Epithelial cell of esophagus (primary cell): ENCODE measurements around the gene CDH6.

Experiments
- DNase-seq: peaks from one replicate; pipeline ENCODE4 v3.0.0; 2010; ENCODE audit warnings: low read depth
- H3K4me3 ChIP-seq: 2 replicates; pipeline ENCODE4 v1.5.1; 2011; ENCODE audit warnings: mild to moderate bottlenecking, low read length, control low read depth
- TF ChIP-seq, protein P1 (sequence below): IDR thresholded peaks from 2 replicates; pipeline ENCODE4 v1.5.1; 2011; ENCODE audit warnings: low read depth, mild to moderate bottlenecking, low read length, control low read depth, inconsistent platforms; ENCODE audit not compliant: insufficient read depth; ENCODE audit errors: missing control alignments

Gene CDH6

DNA sequence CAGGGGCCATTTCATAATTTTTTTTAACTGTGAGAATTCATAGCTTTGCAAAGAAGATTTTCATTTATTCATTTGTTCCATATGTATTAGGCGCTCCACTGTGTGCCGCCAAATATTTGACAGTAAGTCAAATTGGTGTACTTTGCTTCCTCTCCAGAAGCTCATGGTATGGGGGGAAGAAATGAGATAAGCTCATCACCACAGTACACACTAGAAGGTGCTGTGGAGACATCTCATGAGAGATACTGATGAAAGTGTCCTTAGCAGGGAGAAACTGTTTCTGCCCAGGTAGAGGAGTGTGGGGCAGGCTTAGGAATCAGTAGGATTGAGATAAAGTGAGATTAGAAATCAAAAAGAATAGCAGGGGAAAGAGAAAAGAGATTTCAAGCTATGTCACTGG, 136.2 kb downstream of the CDH6 start:
- TF ChIP-seq, protein P1, sequence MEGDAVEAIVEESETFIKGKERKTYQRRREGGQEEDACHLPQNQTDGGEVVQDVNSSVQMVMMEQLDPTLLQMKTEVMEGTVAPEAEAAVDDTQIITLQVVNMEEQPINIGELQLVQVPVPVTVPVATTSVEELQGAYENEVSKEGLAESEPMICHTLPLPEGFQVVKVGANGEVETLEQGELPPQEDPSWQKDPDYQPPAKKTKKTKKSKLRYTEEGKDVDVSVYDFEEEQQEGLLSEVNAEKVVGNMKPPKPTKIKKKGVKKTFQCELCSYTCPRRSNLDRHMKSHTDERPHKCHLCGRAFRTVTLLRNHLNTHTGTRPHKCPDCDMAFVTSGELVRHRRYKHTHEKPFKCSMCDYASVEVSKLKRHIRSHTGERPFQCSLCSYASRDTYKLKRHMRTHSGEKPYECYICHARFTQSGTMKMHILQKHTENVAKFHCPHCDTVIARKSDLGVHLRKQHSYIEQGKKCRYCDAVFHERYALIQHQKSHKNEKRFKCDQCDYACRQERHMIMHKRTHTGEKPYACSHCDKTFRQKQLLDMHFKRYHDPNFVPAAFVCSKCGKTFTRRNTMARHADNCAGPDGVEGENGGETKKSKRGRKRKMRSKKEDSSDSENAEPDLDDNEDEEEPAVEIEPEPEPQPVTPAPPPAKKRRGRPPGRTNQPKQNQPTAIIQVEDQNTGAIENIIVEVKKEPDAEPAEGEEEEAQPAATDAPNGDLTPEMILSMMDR, result no peak
- no peak overlapping the region for H3K4me3 ChIP-seq
- DNase-seq, result no peak

DNA sequence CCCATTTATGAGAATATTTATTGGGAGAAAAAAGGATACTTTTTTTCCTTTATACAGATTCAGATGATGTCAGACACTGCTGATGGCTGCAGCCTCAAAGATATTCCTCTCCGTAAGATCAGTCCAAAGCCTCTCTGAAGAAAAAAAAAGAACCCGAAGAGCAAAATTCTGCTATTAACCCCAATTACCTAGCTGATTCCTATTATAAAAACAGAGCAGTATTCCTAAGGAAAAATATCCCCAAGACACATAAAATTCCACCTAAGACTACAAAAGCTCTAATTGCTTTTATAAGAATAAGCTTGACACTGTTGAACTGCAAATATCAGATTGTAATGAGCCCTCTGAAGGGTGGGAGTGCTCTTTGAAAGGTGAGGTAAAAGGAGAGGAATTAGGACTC, 138.7 kb downstream of the CDH6 start:
- DNase-seq, result no peak
- TF ChIP-seq, protein P1, result no peak
- no peak overlapping the region for H3K4me3 ChIP-seq

DNA sequence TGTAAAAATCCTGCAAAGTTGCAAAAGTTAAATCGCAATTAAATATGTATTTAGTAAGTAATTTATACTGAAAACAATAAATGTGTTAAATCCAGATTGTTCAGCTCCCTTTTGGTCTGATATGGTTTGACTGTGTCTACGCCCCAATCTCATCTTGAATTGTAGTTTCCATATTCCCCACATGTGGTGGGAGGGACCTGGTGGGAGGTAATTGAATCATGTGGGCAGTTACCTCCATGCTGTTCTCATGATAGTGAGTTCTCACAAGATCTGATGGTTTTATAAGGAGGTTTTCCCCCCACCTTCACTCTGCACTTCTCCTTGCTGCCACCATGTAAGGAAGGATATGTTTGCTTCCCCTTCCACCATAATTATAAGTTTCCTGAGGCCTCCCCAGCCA, 140.0 kb downstream of the CDH6 start:
- TF ChIP-seq, protein P1, result no peak
- H3K4me3 ChIP-seq, result no peak overlapping the region
- DNase-seq, result no peak

DNA sequence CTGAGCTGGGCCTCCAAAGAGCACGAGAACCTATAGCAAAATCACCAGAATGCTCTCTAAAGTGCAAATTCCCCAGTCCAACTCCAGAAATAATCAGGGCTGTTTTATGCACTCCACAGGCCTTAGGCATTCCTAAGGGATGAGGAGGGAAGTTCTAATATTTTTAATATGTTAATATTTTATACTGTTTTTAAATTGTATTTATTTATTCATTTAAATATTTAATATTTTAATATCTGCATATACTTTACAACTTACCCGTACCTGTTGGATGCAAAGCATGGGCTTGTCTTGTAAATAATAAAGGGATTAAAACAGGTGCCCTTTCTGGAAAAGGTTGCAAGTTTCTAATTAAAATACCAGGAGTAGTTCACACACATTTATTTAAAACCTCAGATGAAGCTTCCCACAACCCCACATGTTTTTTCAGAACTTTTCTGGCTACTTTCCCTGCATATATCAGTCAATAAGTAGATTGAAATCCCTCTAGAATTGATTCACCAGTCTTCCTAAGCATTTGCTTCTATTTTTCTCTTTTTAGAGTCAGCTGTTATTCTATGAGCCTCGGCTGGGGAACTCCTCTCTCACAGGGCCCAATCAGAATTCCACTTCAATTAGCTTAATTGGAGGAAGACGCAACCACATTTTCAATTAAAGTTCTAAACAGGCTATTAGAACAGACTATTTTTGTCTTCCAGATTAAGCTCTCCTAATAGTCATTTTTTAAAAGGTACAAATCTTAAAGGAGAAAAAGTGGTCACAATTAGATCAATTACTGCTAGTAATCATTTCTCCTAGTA, 140.8 kb downstream of the CDH6 start:
- no peak for DNase-seq
- TF ChIP-seq, protein P1, result no peak
- H3K4me3 ChIP-seq, result no peak overlapping the region

DNA sequence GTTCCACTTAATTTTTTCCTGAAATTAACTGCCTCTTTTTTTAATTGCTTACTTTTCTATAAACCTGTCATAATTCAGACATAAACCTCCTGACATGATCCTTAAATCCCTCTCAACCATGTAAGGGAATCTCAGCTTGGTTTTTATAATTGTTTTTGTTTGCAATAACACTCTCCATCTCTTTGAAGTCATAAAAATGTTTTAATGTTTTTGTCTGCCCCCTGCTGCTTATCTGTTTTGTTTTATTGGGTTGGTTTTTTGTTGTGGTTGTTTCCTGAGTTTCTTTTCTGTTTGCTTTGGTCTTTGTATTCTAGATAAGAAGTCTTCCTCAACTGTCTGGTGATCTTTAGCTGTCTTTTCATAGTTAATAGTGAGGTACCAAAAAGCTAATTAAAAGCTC, 142.0 kb downstream of the CDH6 start:
- no peak for DNase-seq
- TF ChIP-seq, protein P1, result no peak
- H3K4me3 ChIP-seq, result no peak overlapping the region

DNA sequence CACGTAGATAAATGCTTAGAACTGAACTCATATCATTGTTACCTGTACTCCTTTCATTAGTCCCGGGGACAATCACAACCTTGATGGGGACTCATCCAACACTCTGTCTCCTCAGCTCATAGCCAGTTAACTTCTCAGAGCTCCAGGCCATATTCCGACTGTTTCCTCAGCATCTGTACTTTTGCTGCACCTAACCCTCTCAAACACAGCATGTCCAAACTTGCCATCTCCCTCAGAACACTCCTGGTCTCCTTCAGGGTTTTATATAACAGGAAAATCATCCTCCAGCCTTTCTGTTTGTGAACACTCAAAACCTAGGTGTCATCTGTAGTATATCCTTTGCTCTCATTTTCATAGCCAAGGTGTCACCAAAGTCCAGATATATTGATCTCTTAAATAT, 150.5 kb downstream of the CDH6 start:
- peak; percentile 68 for DNase-seq
- H3K4me3 ChIP-seq, result no peak overlapping the region
- TF ChIP-seq, protein P1, result no peak
